Central memory CD8-positive, alpha-beta T cell (primary cell): ENCODE data around the gene SUV39H2.
"Not testable (repeated sequence)": the region's sequence is repeated elsewhere in the genome, so short reads cannot be mapped to it uniquely, and the experiment has no call there.

Experiments
- ATAC-seq: fragments of 150-1000 bp; cut with Tn5 transposase; replicated peaks from 2 replicates; pipeline ENCODE4 v1.10.0; 2022; ENCODE audit warnings: mild to moderate bottlenecking, moderate FRiP score, moderate number of reproducible peaks; ENCODE audit not compliant: poor library complexity, severe bottlenecking; ENCODE audit errors: extremely low read depth
- DNase-seq, 2 donors: peaks; one replicate each; pipeline ENCODE4 v3.0.0; 2021; ENCODE audit warnings: low spot score in 2 of 2
- H3K27ac Mint-ChIP-seq: one replicate; pipeline ENCODE4 v1.8.0; 2022; ENCODE audit warnings: low read depth, mild to moderate bottlenecking, moderate library complexity, mixed read lengths
- H3K27me3 Mint-ChIP-seq: one replicate; pipeline ENCODE4 v1.8.0; 2022; ENCODE audit warnings: mixed read lengths
- H3K36me3 Mint-ChIP-seq: one replicate; pipeline ENCODE4 v1.8.0; 2022; ENCODE audit warnings: mild to moderate bottlenecking, moderate library complexity, mixed read lengths; ENCODE audit not compliant: insufficient read depth
- H3K4me1 Mint-ChIP-seq: one replicate; pipeline ENCODE4 v1.8.0; 2022; ENCODE audit warnings: mixed read lengths
- H3K4me3 Mint-ChIP-seq: one replicate; pipeline ENCODE4 v1.8.0; 2022; ENCODE audit warnings: mild to moderate bottlenecking, moderate library complexity, mixed read lengths
- H3K9me3 Mint-ChIP-seq: one replicate; pipeline ENCODE4 v1.8.0; 2022; ENCODE audit warnings: mixed read lengths

The SUV39H2 gene

DNA sequence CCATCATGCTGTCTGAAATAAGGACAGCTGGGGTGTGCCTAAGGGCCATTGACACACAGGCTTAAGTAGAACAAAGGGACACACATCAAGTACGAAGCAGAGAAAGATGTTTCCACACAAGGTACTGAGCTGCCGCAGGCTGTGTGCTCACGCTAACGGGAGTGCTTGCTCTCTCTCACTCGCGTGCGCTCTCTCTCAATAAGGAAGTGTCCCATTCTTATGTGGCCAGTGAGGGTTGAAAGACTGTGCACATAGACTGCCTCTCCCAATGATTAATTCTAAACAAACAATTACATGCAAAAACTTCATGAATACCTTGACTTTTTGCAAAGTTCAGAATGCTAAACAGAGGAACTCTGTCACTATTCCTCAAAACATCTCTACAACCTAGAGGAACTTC, 45.3 kb downstream of the SUV39H2 start:
- no peak for ATAC-seq
- H3K27me3 Mint-ChIP-seq = no peaks in the 10 kb centered on the region
- H3K9me3 Mint-ChIP-seq = no peaks in the 10 kb centered on the region
- no peak overlapping the region for H3K4me3 Mint-ChIP-seq
- no peak overlapping the region for H3K27ac Mint-ChIP-seq
- no peaks in the 10 kb centered on the region for H3K4me1 Mint-ChIP-seq
- peaks cover 73% of the 10 kb centered on the region for H3K36me3 Mint-ChIP-seq
- no peak for DNase-seq

DNA sequence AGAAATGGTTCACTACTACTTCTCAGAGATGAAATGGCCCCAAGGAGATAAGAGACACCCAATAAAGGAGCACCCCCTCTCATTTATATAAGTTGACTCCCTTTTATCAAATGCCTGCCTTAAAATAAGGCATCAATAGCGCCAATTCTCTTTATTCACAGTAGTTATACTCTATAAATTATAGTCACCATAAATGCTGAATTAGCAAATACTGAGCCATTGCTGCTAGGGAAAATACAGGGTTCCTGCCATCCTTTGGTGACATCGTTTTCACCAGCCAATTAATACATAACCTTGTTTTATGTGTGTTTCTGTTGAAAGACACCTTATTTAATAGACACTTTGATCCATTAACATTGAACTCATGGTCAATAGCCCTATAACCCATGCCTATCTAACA, 46.6 kb downstream of the SUV39H2 start:
- peaks cover 70% of the 10 kb centered on the region for H3K36me3 Mint-ChIP-seq
- no peak for DNase-seq
- ATAC-seq = no peak
- no peaks in the 10 kb centered on the region for H3K4me1 Mint-ChIP-seq
- no peaks in the 10 kb centered on the region for H3K9me3 Mint-ChIP-seq
- H3K27me3 Mint-ChIP-seq = no peaks in the 10 kb centered on the region
- H3K4me3 Mint-ChIP-seq = no peak overlapping the region
- H3K27ac Mint-ChIP-seq = no peak overlapping the region

DNA sequence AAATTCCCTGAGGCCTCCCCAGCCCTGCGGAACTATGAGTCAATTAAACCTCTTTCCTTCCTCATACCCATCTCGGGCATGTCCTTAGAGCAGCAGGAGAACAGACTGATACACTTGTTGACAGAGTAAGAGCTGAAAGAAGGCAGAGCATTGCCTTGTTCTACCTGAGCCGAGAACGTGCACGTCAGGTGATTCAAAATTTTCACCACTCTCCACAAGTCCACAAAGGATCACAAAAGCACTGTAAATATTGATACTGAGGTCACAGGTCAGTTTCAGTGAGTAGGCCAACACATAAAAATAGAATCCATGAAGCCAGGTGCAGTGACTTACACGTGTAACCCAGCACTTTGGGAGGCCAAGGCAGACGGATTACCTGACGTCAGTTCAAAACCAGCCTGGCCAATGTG, 47.4 kb downstream of the SUV39H2 start:
- Mint-ChIP-seq H3K27me3 (no peaks in the 10 kb centered on the region), H3K27ac (no peak overlapping the region), H3K4me3 (no peak overlapping the region), H3K4me1 (no peaks in the 10 kb centered on the region), H3K9me3 (no peaks in the 10 kb centered on the region), H3K36me3 (peaks cover 68% of the 10 kb centered on the region)
- no peak for DNase-seq
- ATAC-seq = no peak

GRCh38 chr10:14926722-14927416, 48.2 kb downstream of the SUV39H2 start:
- Mint-ChIP-seq H3K27me3 (no peaks in the 10 kb centered on the region), H3K36me3 (peaks cover 67% of the 10 kb centered on the region), H3K9me3 (no peaks in the 10 kb centered on the region), H3K4me1 (no peaks in the 10 kb centered on the region), H3K27ac (no peak overlapping the region), H3K4me3 (no peak overlapping the region)
- no peak for DNase-seq
- ATAC-seq = no peak

GRCh38 chr10:14930610-14931009, 51.9 kb downstream of the SUV39H2 start:
- Mint-ChIP-seq H3K4me3 (no peak overlapping the region), H3K27ac (no peak overlapping the region), H3K36me3 (peaks cover 78% of the 10 kb centered on the region), H3K27me3 (no peaks in the 10 kb centered on the region), H3K9me3 (no peaks in the 10 kb centered on the region), H3K4me1 (no peaks in the 10 kb centered on the region)
- DNase-seq = no peak
- no peak for ATAC-seq

DNA sequence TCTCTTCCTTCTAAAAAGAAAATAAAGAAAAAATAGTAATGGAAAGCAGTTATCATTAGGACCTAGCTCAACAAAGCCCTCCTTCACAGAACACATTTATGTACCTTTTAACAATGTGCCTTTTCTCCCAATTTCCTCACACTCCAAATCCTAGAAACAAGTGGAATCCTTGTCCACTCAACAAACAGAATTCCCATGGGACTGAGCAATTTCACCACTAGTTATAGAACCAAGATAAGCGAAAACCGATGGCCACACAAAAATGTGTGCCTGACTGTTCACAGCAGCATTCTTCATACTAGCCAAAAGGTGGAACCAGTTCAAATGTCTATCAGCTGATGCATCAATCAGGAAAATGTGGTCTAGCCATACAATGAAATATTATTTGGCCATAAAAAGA, 57.9 kb downstream of the SUV39H2 start:
- Mint-ChIP-seq H3K9me3 (no peaks in the 10 kb centered on the region), H3K27ac (peak overlapping the region; percentile 35), H3K36me3 (peaks cover 64% of the 10 kb centered on the region), H3K4me3 (no peak overlapping the region), H3K27me3 (no peaks in the 10 kb centered on the region), H3K4me1 (peaks cover 7% of the 10 kb centered on the region)
- DNase-seq (no peak), ATAC-seq (no peak)

- not testable (repeated sequence) for ATAC-seq, H3K27me3 Mint-ChIP-seq, H3K27ac Mint-ChIP-seq, H3K9me3 Mint-ChIP-seq, H3K4me3 Mint-ChIP-seq, DNase-seq
- H3K36me3 Mint-ChIP-seq = peaks cover 50% of the 10 kb centered on the region
- H3K4me1 Mint-ChIP-seq = peaks cover 17% of the 10 kb centered on the region
Observed at GRCh38 chr10:14938971-14939370, 60.3 kb downstream of the SUV39H2 start.

DNA sequence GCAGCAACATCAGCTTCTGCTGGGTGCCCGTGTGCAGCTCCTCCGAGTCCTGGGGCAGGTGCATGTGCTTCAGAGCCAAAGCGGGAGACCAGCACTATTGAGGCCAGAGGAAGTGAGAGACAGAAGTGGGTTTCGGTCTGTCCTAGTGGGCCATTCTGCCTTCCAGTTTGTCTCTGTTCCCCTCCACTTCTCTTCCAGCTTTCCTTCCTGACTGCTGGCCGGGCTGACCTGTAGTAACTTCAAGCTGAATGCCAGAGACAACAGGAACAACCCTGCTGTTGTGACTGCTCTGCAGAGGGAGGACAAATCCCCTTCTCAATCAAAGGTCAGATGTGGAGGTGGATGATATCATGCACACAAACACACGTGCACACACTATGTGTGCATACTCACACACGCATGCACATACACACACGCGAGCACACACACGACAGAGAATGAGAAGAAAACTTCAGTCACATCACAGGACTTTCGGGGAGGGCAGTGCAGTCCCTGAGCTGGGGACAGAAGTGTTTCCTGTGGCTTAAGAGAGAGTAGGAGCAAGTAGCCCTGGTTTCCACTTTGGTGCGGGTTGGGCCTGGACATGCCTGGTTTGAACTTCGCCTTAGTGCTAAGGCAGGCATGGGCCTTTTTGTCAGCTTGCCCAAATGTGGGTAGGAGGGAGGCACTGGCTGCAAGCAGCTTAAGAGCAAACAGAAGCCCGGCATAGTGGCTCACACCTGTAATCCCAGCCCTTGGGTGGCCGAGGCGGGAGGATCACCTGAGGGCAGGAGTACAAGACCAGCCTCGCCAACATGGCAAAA, 63.7 kb downstream of the SUV39H2 start:
- not testable (repeated sequence) for H3K27me3 Mint-ChIP-seq, H3K4me3 Mint-ChIP-seq, H3K27ac Mint-ChIP-seq, DNase-seq, H3K9me3 Mint-ChIP-seq, ATAC-seq
- H3K4me1 Mint-ChIP-seq = peaks cover 15% of the 10 kb centered on the region
- peaks cover 60% of the 10 kb centered on the region for H3K36me3 Mint-ChIP-seq

DNA sequence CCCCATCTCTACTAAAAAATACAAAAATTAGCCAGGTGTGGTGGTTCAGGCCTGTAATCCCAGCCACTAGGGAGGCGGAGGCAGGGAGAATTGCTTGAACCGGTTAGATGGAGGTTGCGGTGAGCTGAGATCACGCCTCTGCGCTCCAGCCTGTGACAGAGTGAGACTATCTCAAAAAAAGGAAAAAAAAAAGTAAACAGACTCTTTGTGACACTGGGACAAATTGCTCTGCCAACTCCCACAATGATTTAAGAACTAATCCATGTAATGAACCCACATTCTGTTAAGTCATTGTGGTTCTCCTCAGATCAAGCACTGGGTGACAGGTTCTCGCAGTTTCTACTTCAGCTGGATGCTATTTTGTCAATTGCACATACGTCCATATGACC, 64.3 kb downstream of the SUV39H2 start:
- ATAC-seq, H3K9me3 Mint-ChIP-seq, H3K27ac Mint-ChIP-seq, DNase-seq, H3K4me3 Mint-ChIP-seq, H3K27me3 Mint-ChIP-seq: not testable (repeated sequence)
- Mint-ChIP-seq H3K4me1 (peaks cover 15% of the 10 kb centered on the region), H3K36me3 (peaks cover 62% of the 10 kb centered on the region)

GRCh38 chr10:14945108-14945507, 66.4 kb downstream of the SUV39H2 start:
- H3K9me3 Mint-ChIP-seq = no peaks in the 10 kb centered on the region
- no peak overlapping the region for H3K4me3 Mint-ChIP-seq
- DNase-seq (no peak), ATAC-seq (no peak)
- H3K36me3 Mint-ChIP-seq = peaks cover 51% of the 10 kb centered on the region
- H3K27ac Mint-ChIP-seq = no peak overlapping the region
- H3K27me3 Mint-ChIP-seq = no peaks in the 10 kb centered on the region
- H3K4me1 Mint-ChIP-seq = peaks cover 25% of the 10 kb centered on the region

DNA sequence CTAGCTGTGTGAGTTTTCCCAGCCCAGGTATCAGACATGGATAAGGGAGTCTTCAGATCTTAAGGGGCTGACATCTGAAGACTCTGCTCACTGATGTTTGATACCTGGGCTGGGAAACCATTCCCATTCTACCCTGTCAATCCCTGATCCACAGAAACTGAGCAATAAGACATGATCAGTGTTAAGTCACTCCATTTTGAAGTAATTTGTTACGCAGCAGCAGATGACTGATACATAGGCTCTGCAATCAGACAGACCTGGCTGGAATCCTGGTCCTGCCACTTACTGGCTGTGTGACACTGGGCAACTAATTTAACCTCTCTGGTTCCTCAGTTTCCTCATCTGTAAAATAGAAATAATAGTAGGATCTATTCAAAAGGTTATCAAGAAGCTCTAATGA, 68.6 kb downstream of the SUV39H2 start:
- Mint-ChIP-seq H3K4me3 (no peak overlapping the region), H3K27ac (no peak overlapping the region), H3K4me1 (peaks cover 37% of the 10 kb centered on the region), H3K36me3 (peaks cover 44% of the 10 kb centered on the region), H3K9me3 (no peaks in the 10 kb centered on the region), H3K27me3 (no peaks in the 10 kb centered on the region)
- DNase-seq (no peak), ATAC-seq (no peak)

- DNase-seq = no peak
- no peak for ATAC-seq
- H3K27me3 Mint-ChIP-seq = no peaks in the 10 kb centered on the region
- H3K4me1 Mint-ChIP-seq = peaks cover 44% of the 10 kb centered on the region
- H3K36me3 Mint-ChIP-seq = peaks cover 39% of the 10 kb centered on the region
- no peaks in the 10 kb centered on the region for H3K9me3 Mint-ChIP-seq
- H3K4me3 Mint-ChIP-seq = no peak overlapping the region
- no peak overlapping the region for H3K27ac Mint-ChIP-seq
Observed at GRCh38 chr10:14949291-14949690, 70.6 kb downstream of the SUV39H2 start.

DNA sequence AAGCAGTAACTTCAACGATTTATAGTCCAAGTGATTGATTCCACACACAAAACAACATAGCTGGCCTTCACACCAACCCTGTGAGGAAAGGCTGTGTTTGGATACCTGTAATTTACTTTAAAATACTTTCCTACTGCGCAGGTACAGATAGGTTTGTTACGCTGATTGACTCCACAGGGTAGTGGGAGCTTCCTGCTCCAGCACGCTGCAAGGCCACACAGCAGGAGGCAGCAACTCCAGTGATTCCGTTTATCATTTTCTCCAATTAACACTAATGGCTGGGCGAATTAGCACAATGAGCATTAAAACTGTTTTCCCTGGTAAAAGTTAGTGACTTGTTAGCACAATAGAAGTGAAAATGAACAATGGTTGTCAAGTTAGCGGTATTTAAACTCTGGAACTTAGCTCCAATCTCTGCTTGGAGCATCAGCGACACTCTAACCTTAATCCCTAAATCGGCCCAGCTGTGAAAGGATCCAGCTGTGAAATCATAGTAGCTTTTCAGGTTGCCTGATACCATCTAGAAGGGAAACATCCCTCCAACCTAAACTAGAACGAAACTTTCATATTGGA, 74.3 kb downstream of the SUV39H2 start:
- Mint-ChIP-seq H3K4me3 (peak overlapping the region; percentile 91), H3K27me3 (no peaks in the 10 kb centered on the region), H3K36me3 (peaks cover 10% of the 10 kb centered on the region), H3K4me1 (peaks cover 45% of the 10 kb centered on the region), H3K27ac (peak overlapping the region; percentile 96), H3K9me3 (no peaks in the 10 kb centered on the region)
- ATAC-seq = no peak
- DNase-seq = no peak
